Hepatocyte (in vitro differentiated cells): ENCODE data around the gene UBR7.

ENCODE experiments used
- CTCF ChIP-seq: fragments of 200-600 bp; sonication (generic); IDR thresholded peaks from 2 replicates; pipeline ENCODE4 v1.5.1; 2016; ENCODE audit warnings: antibody characterized with exemption, mild to moderate bottlenecking; ENCODE audit not compliant: poor library complexity
- EZH2 ChIP-seq: fragments of 200-600 bp; sonication (generic); IDR thresholded peaks from 2 replicates; pipeline ENCODE4 v1.6.1; 2016; ENCODE audit warnings: antibody characterized with exemption, mild to moderate bottlenecking, borderline replicate concordance
- EZH2phosphoT487 ChIP-seq: fragments of 200-600 bp; sonication (generic); IDR thresholded peaks from one replicate; pipeline ENCODE4 v1.6.1; 2018; ENCODE audit warnings: antibody characterized with exemption, mild to moderate bottlenecking, low read depth, moderate library complexity; ENCODE audit not compliant: unreplicated experiment, severe bottlenecking

GRCh38 chr14:93232159-93232558 is 25.1 kb downstream of the UBR7 start:
- TF ChIP-seq CTCF, result no peak
- no peak for TF ChIP-seq EZH2
- no peak for TF ChIP-seq EZH2phosphoT487
